Inflammatory macrophage treated with lipopolysaccharide for 4 hours (primary cell): ENCODE measurements around the gene PPP1R18.
"Not testable (repeated sequence)": the region's sequence is repeated elsewhere in the genome, so short reads cannot be mapped to it uniquely, and the experiment has no call there.

Source experiments
- DNase-seq: peaks from one replicate; pipeline ENCODE4 v3.0.0-alpha.2; 2020

Gene PPP1R18

DNA sequence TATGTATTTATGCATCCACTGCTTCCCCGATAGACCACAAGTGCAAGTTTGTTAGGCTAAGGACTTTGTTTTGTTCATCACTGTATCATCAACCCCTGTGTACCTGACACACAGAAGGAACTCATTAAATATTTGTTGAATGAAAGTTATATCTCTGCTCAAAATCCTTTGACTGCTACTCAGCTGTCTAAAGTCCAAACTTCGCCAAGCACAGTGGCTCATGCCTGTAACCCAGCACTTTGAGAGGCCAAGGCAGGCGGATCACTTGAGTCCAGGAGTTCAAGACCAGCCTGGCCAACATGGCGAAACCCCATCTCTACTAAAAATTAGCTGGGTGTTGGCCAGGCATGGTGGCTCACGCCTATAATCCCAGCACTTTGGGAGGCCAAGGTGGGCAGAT lies 28.5 kb downstream of the PPP1R18 start:
- DNase-seq, result not testable (repeated sequence)

DNA sequence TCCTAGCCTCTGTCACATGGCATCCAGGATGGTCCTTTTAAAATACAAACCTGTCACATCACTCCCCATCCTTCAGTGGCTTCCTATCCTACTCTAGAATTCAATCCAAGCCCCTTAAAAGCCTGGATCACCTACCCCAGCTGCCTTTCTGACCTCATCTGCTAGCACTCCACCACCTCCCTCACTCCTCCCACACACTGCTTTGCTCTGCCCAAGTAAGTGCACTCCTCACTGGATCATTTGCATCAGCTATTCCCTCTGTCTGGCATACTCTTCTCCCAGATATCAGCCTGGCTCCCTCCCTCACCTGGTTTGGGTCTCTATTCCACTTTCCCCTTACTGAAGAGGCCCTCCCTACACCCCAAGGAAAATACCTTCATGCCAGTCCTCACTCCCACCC lies 29.0 kb downstream of the PPP1R18 start:
- no peak for DNase-seq

DNA sequence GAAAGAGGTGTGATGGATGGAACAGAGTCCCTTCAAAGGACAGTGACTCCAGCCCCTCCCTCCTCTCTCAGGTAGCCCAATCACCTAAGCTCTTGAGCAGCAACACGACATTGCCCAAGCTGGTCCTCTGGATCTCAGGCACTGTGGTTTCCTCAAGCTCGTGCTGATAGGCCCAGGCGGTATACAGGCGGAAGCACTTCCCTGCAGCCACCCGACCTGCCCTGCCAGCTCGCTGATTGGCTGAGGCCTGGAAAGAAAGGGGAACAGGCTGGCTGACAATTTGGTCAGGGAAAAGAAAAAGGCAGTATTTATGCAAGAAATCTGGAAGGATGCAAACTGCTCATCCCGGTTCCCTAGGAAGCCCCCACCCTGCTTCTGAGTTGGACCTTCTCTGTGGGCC lies 29.9 kb downstream of the PPP1R18 start:
- peak; percentile 76 for DNase-seq

DNA sequence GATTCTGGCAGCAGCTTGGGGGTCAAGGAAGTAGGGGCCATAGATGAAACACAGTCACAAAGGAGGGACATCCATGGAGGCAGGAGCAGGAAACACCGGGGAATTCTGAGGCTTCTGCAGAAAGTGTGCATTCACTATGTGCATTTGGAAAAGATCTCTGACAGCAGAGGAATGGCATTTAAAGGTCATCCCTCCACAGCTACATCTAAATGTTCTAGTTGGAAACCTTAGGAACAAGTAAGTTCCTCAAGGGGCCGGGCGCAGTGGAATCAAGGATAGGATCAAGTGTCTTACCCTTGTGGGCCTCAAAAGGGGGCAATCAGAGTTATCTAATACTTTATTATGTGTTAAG lies 30.7 kb downstream of the PPP1R18 start:
- no peak for DNase-seq

DNA sequence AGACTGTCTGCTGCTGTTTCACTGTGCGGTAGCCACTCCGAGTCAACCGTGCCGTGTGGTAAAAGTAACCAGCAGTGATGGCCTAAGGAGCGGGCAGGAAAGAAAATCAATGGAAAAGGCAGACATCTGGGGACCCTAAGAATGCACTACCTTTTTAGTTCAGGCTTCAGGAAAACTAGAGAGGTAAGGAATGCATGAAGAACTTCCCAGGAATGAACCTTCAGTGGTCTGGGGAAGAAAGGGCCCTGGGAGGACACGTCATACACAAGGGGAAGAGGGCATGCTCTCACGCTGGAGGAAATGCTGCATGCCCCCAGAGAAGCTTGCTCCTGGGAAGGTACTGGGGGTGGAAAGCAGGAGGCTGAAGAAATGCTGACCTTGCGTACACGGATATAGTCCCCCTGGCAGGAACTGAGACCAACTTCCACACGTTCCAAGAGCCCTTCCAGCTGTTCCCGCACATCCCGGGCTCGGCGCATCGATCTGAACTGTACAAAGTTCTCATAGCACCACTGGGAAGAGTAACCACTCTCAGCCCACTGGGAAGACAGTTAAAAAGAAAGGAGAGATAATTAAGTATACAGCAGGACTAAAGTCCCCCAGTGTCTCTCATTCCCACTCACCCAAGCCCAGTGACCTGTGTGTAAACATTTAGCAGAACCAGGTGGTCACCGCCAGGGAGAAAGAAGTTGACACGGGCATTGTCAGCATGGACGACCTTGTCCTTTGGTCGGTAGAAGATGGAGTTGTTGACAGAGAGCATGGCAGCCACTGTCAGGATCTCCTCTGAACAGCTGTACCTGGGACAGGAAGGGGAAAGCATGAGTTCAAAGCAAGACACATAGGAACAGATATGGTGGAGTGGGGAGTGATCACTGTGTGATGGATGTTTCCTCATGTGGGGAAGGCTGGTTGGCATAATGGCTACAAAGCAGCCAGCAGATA lies 31.4 kb downstream of the PPP1R18 start:
- DNase-seq, result no peak

DNA sequence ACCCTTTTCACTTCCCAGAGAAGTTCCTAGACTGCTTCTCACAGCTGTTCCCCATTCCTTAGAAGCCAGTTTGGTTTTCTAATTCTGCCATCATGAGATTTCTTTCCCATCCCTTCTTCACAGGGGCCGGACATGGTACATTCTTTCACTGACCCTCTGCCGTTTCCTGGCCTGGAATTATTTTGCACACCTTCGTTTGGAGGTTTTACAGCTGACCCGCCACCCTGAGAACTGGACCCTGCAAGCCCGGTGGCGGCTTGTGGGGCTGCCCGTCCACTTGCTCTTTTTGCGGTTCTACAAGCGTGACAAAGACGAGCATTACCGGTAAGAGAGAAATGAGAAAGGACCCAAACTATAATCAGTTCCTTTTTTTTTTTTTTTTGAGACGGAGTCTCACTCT lies 35.3 kb downstream of the PPP1R18 start:
- DNase-seq, result no peak

DNA sequence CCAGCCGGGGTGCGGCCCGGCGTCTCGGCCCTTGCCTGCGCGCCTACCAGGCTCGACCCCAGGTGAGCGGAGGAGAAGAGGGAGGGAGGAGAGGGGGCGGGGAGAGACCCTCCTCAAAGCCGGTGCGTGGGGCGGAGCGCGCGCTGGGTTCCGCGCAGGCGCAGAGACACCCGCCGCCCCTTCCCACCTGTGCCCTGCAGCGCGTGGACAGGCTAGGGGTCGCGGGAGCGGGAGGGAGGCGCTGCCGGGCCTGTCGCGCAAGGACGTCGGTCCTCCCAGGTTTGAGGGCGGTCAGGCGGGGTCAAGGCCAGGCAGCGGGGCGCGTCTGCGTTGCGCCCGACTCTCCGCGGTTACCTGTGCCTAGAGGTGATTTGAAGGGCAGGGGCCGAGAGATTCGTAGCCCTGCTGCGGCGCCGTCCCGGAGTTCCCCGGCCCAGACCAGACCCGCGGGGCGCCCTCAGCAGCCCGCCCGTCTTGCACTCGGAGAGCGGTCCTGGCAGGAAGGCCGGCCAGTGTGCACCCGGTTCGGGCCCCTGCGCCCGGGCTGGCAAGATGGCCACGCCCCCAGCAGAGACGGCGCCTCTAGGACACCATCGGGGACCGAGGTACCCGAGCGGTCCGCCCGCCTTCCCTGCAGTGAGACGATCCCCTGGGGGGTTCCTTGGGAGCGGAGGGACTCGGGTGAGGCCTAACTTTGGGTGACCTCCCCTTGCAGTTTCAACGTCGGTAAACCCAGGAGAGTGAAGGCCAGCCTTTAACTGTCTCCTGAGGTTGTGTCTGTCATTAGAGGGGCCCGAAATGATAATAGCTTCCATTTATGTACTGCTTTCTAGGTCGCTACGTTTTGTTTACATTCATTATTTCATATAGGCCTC lies 39.0 kb downstream of the PPP1R18 start:
- DNase-seq, result peak; percentile 76

DNA sequence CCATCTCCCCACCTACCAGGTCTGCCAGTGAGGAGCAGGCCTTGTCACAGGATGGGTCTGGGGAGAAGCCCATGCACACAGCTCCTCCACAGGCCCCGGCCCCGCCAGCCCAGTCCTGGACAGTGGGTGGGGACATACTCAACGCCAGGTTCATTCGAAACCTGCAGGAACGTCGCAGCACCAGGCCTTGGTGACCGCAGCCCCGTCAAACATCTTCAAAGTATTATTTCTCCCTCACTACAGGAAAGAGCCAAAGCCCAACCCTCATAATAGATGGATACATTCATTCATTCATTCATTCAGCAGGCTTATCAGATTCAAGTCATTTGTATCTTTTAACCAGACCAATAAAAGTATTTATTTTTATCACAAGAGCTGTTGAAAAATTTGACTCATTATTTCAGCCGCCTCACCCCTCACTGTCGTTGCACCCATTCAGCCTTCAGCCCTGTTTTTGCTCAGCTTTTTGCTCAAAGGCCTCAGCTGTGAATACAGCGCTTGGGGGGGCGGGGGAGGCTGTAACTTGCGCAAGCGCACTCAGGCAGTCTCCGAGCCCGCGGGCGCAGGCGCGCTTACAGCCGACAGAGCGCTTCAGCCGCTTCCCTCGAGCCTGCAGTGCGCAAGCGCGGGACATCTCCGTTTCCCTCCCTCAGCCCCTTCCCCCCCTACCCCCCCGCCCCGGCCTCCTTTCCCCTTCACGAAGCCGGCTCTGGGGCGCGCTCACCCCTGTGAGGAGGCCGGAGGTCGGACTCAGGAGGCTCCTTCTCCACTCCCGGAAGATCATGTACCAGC lies 39.8 kb downstream of the PPP1R18 start, which contains the start of gene C6orf136:
C6orf136 (plus strand) TSS at position 684 of the 792 bp plus-strand sequence; CDS start at position 783, 99 bp downstream.
- peak; percentile 94 for DNase-seq

DNA sequence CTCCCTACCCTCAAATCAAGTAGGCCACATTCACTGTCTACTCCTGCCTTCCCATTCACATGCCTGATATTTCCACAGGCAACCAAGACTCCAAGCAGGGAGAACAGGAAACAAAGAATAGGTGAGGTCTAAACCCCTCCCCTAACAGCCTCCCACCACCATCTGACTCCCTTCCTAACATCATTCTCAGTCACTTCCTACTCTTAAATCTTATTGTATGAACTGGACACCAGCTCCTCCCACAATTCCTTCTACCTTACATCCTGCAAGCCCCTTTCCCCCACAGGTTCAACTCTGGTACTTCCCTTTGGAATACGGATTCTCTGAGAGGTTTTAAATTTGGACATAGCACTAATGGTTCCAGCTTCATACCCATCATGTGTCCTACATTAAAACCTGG lies 40.5 kb downstream of the PPP1R18 start:
- no peak for DNase-seq

DNA sequence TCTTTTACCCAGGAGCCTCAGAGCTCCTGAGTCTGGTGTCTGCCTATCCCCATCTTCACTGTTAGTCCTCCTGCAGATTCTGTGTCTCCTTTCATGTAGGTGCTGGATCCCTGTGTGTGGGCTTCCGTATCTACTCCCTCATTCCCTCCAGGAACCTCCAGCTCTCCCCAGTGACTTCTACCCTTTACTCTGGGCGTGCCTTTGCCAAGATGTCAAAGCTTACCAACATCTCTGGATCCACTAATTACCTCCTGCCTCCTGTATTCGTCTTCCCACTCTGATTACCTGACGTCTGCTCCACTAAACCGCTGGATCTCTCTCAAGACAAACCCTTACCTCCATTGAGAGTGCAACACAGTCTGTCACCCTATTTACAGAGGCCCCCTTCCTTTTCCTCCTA lies 41.7 kb downstream of the PPP1R18 start:
- no peak for DNase-seq

DNA sequence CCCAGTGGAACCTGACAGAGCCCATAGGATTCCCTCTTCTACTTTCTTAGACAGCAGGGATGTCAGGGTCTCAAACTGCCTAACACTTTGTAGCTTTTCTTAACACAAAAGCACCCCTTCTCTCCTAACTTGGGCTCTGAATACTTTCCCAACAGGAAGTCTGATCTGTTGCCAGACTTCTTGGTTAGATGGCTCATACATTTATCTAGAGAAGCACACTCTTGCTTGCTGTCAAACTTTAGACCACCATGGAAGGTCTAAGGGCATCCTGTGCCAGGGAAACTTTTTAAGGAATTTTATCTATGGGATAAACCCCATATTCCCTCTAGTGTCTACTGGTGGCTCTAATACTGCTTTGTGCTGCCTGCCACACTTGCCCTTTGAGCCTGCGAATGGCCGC lies 42.8 kb downstream of the PPP1R18 start:
- no peak for DNase-seq

DNA sequence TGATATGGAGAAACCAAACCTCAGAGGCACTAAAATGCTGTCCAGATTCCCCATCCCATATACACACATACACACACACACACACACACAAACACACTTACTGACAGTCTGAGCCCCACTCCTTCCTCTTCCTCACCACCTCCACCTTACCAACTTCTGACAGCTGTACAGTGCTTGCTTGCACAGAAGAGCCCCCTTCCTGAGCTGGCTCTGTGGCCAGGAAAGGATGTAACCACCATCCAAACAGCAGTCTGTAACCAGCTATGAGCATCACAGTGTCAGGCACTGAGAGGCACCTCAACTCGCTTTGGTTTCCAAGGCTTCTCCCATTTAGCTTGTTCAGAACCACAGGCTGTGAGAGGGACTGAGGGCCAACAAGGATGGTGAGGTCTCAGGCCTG lies 45.4 kb downstream of the PPP1R18 start:
- DNase-seq, result no peak

DNA sequence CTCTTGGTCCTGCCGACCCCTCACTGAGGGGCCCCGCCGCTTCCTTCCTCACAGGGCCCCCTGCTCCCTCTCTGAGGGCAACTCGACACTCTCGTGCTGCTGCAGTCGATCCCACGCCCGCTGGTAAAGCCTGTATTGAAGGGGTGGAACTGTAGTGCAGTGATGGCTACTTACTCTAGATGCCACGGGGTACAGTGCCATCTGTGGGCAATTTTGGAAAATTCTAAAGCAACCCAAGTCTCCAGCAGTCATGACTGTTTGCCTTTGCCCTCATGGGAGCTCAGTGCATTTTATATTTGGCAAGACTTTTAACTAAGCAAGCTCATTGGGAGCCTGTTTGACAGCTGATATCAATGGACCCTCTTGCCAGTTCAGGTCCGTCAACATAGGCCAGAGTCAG lies 46.0 kb downstream of the PPP1R18 start:
- DNase-seq, result peak; percentile 6

DNA sequence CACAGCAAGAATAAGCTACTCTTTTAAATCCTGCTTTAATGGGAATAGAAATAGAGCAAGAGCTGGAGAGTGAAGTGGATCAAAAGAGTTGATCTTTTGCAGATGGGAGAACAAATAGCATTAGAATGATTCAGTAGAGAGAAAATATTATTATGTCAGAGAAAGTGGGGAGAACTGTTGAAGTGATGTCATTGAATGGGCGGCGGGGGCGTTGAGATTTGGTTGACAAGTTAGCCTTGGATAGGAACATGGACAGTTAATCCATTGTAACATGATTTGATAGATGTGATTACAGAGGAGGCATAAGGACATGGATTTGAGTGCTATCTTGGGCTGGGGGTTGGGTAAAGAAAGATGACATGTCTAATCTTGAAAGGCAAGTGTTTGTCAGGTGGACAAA lies 50.6 kb downstream of the PPP1R18 start:
- DNase-seq, result no peak

DNA sequence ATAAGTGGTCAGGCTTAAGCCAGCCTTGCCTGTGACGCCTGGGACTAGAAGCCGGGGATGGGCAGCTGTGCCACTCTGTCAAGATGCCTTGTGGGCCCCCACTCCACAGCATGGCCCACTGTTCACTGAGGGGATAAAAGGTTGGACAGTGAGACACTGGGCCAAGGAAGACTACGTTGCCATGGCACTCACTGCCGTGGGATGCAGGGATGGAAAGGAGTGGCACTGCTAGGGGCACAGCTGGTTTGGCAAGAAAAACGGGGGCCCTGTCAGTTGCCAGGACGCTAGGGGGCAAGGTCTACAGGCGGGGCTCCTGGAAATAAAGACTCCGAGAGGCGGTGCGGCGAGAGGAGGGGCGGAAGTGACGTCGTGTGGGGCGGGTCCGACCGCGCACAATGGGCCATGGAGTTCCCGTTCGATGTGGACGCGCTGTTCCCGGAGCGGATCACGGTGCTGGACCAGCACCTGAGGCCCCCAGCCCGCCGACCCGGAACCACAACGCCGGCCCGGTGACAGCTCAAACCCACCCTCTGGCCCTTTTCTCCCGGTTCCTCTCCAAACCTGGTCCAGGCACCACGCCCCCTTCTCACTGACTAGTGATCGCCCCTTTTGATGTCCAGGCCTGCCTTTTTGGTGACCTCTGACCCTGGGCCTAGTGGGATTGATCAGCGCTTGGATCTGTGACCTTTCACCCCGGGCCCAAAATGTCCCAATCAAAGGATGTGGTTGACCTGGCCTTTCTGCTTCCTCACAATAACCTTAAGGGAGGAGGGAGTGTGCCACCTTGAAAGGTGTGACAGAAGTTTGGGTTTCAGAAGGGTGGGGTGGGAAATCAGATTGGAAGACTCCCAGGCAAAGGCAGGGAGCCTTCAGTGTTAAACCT lies 59.7 kb downstream of the PPP1R18 start, which contains the start of gene ATAT1:
ATAT1 (plus strand) TSS at position 391 of the 883 bp plus-strand sequence.
- DNase-seq, result peak; percentile 86
